Type B pancreatic cell (in vitro differentiated cells): ENCODE results near the gene THOC7. TPM values are rescaled to one million over a fixed set of nuclear protein-coding genes. Genes with fewer than 3 reads are reported as not detected.
A peak's percentile ranks its signal among the peaks of the same experiment; 100 is the strongest.

Experiments used
- DNase-seq: peaks from one replicate; pipeline ENCODE4 v3.0.0; 2021; ENCODE audit warnings: mixed read lengths; ENCODE audit not compliant: unreplicated experiment; ENCODE audit errors: extremely low spot score
- H3K27ac Mint-ChIP-seq: 2 replicates; pipeline ENCODE4 v1.8.0; 2021; ENCODE audit warnings: mild to moderate bottlenecking, mixed read lengths
- H3K27me3 Mint-ChIP-seq: 2 replicates; pipeline ENCODE4 v1.8.0; 2021; ENCODE audit warnings: mixed read lengths
- H3K36me3 Mint-ChIP-seq: 2 replicates; pipeline ENCODE4 v1.8.0; 2021; ENCODE audit warnings: mixed read lengths
- H3K4me1 Mint-ChIP-seq: one replicate; pipeline ENCODE4 v1.8.0; 2021; ENCODE audit warnings: mixed read lengths; ENCODE audit not compliant: unreplicated experiment
- H3K4me3 Mint-ChIP-seq: 2 replicates; pipeline ENCODE4 v1.8.0; 2021; ENCODE audit warnings: mild to moderate bottlenecking, mixed read lengths
- H3K9me3 Mint-ChIP-seq: 2 replicates; pipeline ENCODE4 v1.8.0; 2021; ENCODE audit warnings: mixed read lengths
- total RNA-seq: library from RNA; stranded (reverse); gene quantifications from 2 replicates; pipeline ENCODE4 v1.2.1, GENCODE V29; 2021; ENCODE audit warnings: low replicate concordance
- TF ChIP-seq, protein P1 (sequence below): fragments of 200-600 bp; sonication (generic); conservative IDR thresholded peaks from 2 replicates; pipeline ENCODE4 v1.5.0; 2021; ENCODE audit warnings: antibody characterized with exemption, mild to moderate bottlenecking

THOC7 gene
- total RNA-seq, 1 donor from 2014 or later: 53.0 TPM

DNA sequence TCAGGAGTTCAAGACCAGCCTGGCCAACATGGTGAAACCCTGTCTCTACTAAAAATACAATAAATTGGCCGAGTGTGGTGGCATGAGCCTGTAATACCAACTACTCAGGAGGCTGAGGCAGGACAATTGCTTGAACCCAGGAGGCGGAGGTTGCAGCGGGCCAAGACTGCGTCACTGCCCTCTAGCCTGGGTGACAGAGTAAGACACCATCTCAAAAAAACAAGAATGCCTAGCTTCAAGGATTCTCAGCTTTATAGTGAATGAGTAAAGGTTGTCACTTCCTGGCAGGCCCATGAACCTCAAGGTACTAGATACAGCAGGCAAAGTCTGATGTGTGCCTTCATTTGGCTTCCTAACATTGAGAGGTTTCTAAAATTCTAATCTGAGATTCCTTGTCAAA, 14.4 kb downstream of the THOC7 start:
- Mint-ChIP-seq H3K36me3 (peaks cover 4% of the 10 kb centered on the region), H3K27ac (no peak overlapping the region), H3K27me3 (no peaks in the 10 kb centered on the region), H3K9me3 (no peaks in the 10 kb centered on the region), H3K4me1 (peaks cover 10% of the 10 kb centered on the region), H3K4me3 (no peak overlapping the region)
- no peak for DNase-seq
- TF ChIP-seq, protein P1, sequence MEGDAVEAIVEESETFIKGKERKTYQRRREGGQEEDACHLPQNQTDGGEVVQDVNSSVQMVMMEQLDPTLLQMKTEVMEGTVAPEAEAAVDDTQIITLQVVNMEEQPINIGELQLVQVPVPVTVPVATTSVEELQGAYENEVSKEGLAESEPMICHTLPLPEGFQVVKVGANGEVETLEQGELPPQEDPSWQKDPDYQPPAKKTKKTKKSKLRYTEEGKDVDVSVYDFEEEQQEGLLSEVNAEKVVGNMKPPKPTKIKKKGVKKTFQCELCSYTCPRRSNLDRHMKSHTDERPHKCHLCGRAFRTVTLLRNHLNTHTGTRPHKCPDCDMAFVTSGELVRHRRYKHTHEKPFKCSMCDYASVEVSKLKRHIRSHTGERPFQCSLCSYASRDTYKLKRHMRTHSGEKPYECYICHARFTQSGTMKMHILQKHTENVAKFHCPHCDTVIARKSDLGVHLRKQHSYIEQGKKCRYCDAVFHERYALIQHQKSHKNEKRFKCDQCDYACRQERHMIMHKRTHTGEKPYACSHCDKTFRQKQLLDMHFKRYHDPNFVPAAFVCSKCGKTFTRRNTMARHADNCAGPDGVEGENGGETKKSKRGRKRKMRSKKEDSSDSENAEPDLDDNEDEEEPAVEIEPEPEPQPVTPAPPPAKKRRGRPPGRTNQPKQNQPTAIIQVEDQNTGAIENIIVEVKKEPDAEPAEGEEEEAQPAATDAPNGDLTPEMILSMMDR: no peak

DNA sequence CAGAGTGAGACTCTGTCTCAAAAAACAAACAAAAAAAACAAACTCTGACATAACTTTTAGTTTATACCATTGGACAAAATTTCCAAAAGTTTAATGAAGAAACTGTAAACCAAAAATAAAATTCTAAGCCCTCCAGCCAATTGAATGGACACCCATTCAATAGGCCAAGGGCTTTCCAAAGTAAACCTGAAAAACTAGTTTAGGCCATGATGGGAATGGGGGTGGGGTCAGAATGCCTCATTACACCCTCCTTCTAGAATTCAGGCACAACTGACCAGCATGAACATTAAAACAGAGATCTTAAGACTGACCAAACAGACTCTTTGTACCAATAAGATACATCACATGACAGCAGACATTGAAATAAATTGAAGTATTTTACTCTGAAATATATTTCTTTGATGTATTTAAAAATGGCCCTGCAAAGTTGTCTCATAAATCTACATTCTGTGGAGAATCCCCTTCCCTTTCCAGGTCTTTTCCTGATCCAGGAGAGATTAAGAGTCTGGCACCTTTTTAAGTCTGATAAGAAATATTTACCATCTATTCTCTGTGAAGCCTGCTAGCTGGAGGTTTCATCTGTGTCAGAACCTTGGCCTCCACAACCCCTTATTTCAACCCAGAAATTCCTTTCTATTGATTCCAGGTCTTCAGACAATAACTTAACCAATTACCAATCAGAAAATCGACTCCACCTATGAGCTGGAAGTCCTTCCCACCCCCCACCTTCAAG, 15.7 kb downstream of the THOC7 start:
- peaks cover 8% of the 10 kb centered on the region for H3K36me3 Mint-ChIP-seq
- no peaks in the 10 kb centered on the region for H3K9me3 Mint-ChIP-seq
- DNase-seq: no peak
- peak overlapping the region; percentile 0 for H3K27ac Mint-ChIP-seq
- H3K27me3 Mint-ChIP-seq: no peaks in the 10 kb centered on the region
- peaks cover 10% of the 10 kb centered on the region for H3K4me1 Mint-ChIP-seq
- TF ChIP-seq, protein P1: no peak
- no peak overlapping the region for H3K4me3 Mint-ChIP-seq

DNA sequence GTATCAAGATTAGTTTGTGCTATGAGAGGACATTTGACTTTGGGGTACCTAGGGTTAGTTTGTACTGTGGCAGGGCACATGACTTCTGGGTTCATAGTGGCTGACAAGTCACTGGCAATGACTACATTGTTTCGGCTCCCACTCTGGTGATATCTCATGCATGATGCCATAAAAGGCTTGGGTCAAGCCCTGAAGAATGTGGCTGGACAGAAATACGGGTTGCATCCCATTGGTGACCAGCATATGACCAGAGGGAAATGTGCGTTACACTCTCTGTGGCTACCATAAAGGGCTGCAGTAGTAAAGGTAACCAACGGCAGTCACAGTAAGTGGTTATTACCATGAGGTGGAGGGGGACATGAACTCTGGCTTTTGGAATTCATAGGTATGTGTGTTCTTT, 18.4 kb downstream of the THOC7 start:
- DNase-seq: no peak
- H3K4me3 Mint-ChIP-seq: no peak overlapping the region
- peaks cover 8% of the 10 kb centered on the region for H3K36me3 Mint-ChIP-seq
- H3K4me1 Mint-ChIP-seq: peaks cover 10% of the 10 kb centered on the region
- TF ChIP-seq, protein P1: no peak
- no peak overlapping the region for H3K27ac Mint-ChIP-seq
- H3K9me3 Mint-ChIP-seq: no peaks in the 10 kb centered on the region
- H3K27me3 Mint-ChIP-seq: no peaks in the 10 kb centered on the region

DNA sequence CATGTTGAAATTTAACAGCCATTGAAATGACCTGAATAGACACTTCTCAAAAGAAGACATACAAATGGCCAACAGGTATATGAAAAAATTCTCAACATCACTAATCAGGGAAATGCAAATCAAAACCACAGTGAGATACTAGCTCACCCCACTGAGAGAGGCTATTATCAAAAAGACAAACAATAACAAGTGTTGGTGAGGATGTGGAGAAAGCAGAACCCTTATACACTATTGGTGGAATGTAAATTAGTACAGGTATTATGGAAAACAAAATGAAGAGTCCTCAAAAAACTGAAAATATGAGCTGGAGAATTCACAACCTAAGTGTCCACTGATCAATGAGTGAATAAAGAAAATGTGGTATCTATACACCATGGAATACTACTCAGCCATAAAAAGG, 21.5 kb downstream of the THOC7 start:
- TF ChIP-seq, protein P1: no peak
- no peak for DNase-seq
- Mint-ChIP-seq H3K4me1 (no peaks in the 10 kb centered on the region), H3K9me3 (no peaks in the 10 kb centered on the region), H3K27me3 (no peaks in the 10 kb centered on the region), H3K36me3 (peaks cover 12% of the 10 kb centered on the region), H3K27ac (no peak overlapping the region), H3K4me3 (no peak overlapping the region)

DNA sequence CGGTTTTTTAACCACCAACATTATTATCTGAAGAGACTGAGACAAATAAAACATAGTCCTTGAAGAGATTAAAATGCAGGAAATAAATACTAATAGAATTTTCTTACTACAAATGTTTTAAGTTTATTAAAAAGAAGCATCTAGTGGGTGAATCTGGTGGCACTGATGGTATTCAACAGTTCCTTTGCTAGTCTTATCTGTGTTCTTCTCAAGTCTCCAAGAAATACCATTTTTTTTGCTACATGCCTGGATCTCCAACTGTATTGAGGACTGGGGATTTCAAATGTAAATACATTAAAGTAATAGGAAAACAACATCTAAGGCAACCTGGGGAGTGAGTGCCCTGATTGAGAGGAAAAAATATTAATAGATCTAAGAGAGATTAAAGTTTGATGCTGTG, 21.9 kb downstream of the THOC7 start:
- Mint-ChIP-seq H3K27ac (no peak overlapping the region), H3K36me3 (peaks cover 12% of the 10 kb centered on the region), H3K27me3 (no peaks in the 10 kb centered on the region), H3K4me1 (no peaks in the 10 kb centered on the region), H3K9me3 (no peaks in the 10 kb centered on the region), H3K4me3 (no peak overlapping the region)
- DNase-seq: no peak
- TF ChIP-seq, protein P1: no peak
